ENCODE results near the gene DDAH2.

The DDAH2 gene

DNA sequence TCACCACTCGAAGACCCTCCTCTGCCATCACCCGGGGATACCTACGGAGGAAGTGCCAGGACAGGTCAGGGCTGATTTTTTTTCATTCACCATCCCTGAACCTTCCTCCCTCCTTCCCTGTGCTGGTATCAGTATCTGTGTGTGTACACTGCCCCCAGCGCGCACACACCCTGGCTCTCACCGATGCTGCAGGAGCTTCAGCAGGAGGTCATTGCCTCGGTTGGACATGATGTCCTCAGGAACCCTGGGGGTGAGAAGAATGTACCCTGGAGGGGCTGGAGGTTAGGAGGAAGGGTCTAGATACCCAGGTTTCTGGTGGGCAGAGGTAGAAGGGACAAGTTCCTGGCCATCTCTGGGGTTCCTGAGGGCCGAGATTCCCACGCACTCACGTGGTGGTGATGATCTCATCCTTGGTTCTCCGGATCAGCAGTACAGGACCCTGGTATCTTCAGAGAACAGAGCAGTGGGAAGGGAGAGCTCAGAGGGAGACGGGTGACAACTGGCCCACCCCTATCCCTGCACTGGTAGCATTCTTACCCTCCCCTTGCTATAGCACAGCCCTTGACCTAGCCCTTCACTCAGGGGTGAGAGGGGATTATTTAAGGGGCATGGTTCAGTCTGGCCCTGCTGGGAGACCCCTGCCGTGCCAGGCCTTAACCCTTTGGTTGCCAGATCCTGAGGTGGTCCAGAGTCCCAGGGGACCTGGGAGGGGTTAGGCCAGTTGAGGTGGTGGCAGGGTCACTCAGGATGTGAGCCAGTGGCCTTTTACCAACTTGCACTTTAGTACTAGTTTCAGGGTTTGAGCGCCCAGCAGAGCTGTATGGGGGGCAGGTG, 41.0 kb downstream of the DDAH2 start:
- DNase-seq, result no peak

GRCh38 chr6:31687321-31687720, 41.8 kb downstream of the DDAH2 start:
- DNase-seq, result no peak

DNA sequence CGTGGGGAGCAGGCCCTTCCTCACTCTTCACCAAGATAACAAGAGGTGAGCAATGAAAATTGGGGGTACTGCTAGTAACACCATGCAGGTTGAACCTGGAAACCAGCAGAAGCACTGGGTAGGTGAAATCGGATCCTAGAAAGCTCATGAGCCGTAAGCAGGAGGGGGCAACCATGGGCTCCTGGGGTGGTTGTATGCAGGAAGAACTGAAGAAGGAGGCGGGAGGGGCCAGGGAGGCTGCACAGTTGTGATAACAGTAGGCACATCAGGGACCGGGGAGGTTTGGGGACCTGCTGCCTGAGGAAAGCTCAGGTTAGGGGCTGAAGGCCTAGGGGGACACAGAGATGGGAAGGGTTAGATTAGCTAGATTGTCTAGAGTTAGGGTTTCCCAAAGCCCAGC, 42.6 kb downstream of the DDAH2 start:
- no peak for DNase-seq

- no peak for DNase-seq
Observed at GRCh38 chr6:31683591-31683990, 45.5 kb downstream of the DDAH2 start.

- peak; percentile 46 for DNase-seq
Observed at GRCh38 chr6:31681135-31681671, 47.9 kb downstream of the DDAH2 start.

DNA sequence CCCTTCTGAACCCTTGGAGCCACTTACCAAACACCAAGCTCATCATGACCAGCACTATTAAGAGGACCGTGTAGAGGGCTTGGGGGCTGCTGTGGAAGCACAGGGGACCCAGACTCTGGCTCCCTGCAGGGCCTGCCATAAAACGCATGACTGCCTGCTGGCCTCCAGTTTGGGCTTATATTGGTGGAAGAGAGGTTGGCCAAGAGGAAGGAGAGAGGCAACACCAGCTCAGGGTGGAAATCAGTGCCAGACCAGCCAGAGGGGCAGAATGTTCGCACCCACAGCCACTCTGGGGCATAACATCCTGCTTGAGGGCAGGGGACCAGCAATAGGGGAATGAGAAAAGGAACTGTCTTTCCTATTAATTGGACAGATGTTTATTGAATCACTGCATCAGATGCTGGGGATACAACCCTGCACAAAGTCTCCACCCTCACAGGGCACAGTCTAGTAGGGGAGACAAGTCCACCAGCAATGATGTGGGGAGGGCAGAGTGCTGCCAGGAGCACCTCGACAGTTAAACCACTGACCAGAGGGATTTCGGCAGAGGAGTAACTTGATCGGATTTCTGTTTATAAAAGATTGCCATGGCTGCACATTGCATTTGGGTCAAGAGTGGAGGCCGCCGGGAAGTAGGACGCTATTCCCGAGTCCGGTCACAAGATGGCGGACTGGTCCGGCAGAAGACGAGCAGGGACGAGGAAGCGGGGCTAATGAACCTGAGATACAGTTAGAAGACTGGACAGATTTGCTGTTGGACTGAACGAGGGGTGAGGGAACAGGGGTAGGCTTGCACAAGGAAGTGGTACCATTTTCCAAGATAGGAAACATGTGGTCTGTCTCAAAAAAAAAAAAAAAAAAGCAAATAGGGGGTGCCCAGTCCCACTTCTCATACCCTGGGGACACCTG, 48.6 kb downstream of the DDAH2 start, which contains the start of gene LY6G5C:
TSS of gene LY6G5C (minus strand) at position 842 of the 909 bp plus-strand sequence. CDS start at position 148, 694 bp downstream.
- DNase-seq, result peak; percentile 90

DNA sequence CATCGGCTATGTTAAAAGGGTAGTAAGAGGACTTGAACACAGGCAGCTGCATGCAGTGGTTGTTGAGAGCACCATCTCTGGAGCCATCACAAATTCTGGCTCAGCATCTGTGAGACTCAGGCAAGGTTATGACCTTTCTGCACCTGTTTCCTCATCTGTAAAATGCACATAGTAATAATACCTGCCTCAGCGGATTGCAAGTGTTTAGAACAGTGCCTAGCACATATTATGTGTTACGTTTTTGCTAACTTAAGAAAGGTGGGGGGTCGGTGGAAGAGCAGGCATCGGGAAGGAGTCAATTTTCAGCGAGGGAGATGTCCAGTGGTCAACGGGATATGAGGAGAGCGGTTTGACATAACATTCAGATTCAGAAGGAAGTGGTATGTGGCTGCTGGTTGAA, 51.1 kb downstream of the DDAH2 start:
- no peak for DNase-seq
